Vagina (tissue), 2 donors: ENCODE results near the gene L1CAM.
"Not testable (repeated sequence)": the region's sequence is repeated elsewhere in the genome, so short reads cannot be mapped to it uniquely, and the experiment has no call there.

Experiments
- POLR2A ChIP-seq, 2 donors: fragments of 450-650 bp; IDR thresholded peaks; one replicate each; pipeline ENCODE4 v1.6.1; 2017; ENCODE audit warnings: antibody characterized with exemption in 2 of 2, mild to moderate bottlenecking in 2 of 2, moderate library complexity in 2 of 2
- TF ChIP-seq, protein P1 (sequence below), 3 experiments: fragments of 450-650 bp in 2 of 3; fragments of 200-600 bp in 1 of 3; sonication (generic) in 1 of 3; IDR thresholded peaks; one replicate each; pipeline ENCODE4 v1.5.1; 2017 to 2019; ENCODE audit warnings: antibody characterized with exemption in 3 of 3, mild to moderate bottlenecking in 2 of 3, moderate library complexity in 2 of 3

DNA sequence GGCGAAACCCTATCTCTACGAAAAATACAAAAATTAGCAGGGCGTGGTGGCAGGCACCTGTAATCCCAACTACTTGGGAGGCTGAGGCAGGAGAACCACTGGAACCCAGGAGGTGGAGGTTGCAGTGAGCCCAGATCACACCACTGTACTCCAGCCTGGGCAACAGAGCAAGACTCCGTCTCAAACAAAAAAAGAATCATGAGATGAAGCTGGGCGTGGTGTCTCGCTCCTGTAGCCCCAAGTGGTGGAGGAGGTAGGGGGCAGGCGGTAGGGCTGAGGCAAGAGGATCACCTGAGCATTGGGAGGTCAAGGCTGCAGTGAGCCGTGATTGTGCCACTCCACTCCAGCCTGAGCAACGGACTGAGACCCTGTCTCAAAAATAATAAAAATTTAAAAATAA lies 67.9 kb downstream of the L1CAM start:
- TF ChIP-seq, protein P1, sequence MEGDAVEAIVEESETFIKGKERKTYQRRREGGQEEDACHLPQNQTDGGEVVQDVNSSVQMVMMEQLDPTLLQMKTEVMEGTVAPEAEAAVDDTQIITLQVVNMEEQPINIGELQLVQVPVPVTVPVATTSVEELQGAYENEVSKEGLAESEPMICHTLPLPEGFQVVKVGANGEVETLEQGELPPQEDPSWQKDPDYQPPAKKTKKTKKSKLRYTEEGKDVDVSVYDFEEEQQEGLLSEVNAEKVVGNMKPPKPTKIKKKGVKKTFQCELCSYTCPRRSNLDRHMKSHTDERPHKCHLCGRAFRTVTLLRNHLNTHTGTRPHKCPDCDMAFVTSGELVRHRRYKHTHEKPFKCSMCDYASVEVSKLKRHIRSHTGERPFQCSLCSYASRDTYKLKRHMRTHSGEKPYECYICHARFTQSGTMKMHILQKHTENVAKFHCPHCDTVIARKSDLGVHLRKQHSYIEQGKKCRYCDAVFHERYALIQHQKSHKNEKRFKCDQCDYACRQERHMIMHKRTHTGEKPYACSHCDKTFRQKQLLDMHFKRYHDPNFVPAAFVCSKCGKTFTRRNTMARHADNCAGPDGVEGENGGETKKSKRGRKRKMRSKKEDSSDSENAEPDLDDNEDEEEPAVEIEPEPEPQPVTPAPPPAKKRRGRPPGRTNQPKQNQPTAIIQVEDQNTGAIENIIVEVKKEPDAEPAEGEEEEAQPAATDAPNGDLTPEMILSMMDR (IDR thresholded peaks at IDR 0.05), result not testable (repeated sequence)
- TF ChIP-seq POLR2A (IDR thresholded peaks at IDR 0.05), result not testable (repeated sequence)
